Measurements from ENCODE around the gene XCR1.
"Not testable (repeated sequence)": the region's sequence is repeated elsewhere in the genome, so short reads cannot be mapped to it uniquely, and the experiment has no call there.

DNA sequence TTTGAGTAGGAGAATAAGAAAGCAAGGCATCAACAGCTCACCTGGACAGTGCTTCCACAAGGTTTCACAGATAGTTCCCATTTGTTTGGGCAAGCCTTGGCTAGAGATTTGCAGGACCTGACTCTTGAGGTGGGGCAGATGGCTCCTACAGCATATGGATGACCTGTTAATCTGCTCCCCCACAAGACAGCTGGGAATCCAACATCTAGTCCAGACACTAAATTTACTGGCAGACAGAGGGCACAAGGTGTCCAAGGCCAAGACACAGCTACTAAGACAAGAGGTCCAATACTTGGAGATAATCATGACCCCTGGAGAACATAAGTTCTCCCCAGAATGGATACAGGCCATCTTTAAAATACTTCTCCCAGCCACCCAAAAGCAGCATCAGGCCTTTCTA, 23.6 kb downstream of the XCR1 start:
- TF ChIP-seq, protein P1, sequence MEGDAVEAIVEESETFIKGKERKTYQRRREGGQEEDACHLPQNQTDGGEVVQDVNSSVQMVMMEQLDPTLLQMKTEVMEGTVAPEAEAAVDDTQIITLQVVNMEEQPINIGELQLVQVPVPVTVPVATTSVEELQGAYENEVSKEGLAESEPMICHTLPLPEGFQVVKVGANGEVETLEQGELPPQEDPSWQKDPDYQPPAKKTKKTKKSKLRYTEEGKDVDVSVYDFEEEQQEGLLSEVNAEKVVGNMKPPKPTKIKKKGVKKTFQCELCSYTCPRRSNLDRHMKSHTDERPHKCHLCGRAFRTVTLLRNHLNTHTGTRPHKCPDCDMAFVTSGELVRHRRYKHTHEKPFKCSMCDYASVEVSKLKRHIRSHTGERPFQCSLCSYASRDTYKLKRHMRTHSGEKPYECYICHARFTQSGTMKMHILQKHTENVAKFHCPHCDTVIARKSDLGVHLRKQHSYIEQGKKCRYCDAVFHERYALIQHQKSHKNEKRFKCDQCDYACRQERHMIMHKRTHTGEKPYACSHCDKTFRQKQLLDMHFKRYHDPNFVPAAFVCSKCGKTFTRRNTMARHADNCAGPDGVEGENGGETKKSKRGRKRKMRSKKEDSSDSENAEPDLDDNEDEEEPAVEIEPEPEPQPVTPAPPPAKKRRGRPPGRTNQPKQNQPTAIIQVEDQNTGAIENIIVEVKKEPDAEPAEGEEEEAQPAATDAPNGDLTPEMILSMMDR (IDR thresholded peaks at IDR 0.05): not testable (repeated sequence)
- not testable (repeated sequence) for TF ChIP-seq POLR2AphosphoS5 (IDR thresholded peaks at IDR 0.05)
